Activated T-cell treated with anti-CD3 and anti-CD28 coated beads, Interleukin-2, amount 50 U/mL, for 1 hour (primary cell): ENCODE results near the gene MVD.

Experiments
- DNase-seq: peaks from one replicate; pipeline ENCODE4 v3.0.0-alpha.2; 2020

MVD gene, protein sequence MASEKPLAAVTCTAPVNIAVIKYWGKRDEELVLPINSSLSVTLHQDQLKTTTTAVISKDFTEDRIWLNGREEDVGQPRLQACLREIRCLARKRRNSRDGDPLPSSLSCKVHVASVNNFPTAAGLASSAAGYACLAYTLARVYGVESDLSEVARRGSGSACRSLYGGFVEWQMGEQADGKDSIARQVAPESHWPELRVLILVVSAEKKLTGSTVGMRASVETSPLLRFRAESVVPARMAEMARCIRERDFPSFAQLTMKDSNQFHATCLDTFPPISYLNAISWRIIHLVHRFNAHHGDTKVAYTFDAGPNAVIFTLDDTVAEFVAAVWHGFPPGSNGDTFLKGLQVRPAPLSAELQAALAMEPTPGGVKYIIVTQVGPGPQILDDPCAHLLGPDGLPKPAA

GRCh38 chr16:88662843-88663606 lies at the start of gene MVD:
MVD (minus strand) TSS chr16:88663091; CDS start chr16:88663080, 11 bp downstream.
- DNase-seq, result peak; percentile 94

GRCh38 chr16:88712362-88712979 lies 49.6 kb upstream of the MVD start:
- no peak for DNase-seq

GRCh38 chr16:88711750-88712340 lies 49.0 kb upstream of the MVD start:
- DNase-seq, result no peak

DNA sequence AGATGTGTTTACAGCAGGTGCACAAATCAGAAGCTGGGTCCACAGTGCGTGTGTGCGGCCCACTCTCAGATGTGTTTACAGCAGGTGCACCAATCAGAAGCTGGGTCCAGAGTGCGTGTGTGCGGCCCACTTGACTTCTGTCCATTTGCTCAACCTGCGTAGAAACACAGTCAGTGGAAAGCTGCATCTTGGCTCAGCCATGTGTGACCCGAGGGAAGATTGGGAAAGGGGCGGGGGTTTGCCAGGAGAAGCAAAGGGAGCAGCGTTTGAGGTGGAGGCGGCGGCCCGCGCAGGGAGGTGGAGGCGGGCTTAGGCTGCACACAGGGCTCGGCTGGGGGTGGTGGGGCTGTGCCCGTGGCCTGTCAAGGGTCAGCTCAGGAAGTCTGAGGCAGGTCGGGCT lies 47.7 kb upstream of the MVD start:
- no peak for DNase-seq

GRCh38 chr16:88706965-88707826 lies 44.3 kb upstream of the MVD start:
- no peak for DNase-seq

- DNase-seq, result peak; percentile 96
Observed at GRCh38 chr16:88706229-88706964, 43.5 kb upstream of the MVD start, which contains the start of the genes CTU2 and RNF166. CTU2 (plus strand) TSS chr16:88706503; CDS start chr16:88706531, 28 bp downstream. RNF166 (minus strand) TSS chr16:88706408; CDS start chr16:88706325, 83 bp downstream.

DNA sequence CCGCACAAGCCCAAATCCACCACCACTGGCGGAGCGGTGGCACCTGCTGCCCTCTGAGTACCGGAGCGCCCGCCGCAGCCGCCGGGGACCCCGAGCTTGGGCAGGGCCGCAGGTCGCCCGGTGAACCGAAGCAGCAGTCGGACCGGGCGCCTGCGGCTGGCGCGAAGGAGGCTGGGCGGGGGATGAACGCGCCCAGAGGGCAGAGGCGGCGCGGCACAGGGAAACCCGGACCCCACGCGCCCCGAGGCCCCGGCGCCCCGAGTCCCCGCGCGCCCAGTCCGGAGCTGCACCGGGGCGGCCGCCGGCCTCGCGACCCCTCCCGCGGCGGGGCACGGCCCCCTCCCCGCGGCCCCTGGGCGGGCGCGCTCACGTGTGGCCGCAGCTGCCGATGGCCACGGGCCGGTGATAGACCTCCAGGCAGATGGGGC lies 42.9 kb upstream of the MVD start:
- no peak for DNase-seq

- DNase-seq, result peak; percentile 63
Observed at GRCh38 chr16:88705076-88705684, 42.3 kb upstream of the MVD start.

GRCh38 chr16:88703486-88704309 lies 40.8 kb upstream of the MVD start:
- DNase-seq, result peak; percentile 74

DNA sequence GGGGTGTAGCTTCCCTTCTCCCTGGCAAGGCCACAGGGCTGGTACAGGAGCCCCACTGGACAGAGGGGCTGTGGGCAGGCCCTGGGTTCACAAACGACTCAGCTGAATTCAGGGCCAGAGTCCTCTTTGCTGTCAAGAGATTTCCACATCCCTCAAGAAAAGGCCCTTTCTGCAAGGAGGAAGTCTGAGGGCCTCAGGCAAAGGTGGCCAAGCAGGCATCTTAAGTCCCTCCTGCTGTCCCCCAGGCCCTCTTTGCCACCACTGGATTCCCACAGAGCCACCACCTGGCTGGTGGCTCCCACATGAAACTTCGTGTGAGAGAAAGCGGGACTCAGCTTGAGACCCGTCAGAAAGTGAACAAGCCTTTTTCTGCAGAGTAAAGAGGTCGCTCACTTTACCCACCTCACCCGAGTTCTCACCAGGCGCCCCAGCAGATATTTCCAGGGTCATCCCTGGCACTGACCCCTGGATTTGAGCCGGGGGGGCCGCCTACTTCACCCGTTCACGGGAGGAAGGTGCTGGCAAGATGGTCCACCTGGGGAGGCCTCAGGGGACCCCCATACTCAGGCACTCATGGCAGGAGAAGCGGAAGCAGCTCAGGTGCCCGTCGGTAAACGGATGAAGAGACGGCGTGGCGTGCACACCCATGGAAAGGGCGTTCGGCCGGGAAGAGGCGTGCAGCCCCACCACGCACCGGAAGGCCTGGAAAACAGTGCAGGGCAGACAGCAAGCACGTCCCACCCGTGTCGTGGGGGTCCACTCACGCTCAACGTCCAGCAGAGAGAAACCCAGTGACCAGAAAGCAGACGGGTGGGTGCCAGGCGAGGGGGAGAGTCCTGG lies 39.7 kb upstream of the MVD start:
- peak; percentile 42 for DNase-seq

DNA sequence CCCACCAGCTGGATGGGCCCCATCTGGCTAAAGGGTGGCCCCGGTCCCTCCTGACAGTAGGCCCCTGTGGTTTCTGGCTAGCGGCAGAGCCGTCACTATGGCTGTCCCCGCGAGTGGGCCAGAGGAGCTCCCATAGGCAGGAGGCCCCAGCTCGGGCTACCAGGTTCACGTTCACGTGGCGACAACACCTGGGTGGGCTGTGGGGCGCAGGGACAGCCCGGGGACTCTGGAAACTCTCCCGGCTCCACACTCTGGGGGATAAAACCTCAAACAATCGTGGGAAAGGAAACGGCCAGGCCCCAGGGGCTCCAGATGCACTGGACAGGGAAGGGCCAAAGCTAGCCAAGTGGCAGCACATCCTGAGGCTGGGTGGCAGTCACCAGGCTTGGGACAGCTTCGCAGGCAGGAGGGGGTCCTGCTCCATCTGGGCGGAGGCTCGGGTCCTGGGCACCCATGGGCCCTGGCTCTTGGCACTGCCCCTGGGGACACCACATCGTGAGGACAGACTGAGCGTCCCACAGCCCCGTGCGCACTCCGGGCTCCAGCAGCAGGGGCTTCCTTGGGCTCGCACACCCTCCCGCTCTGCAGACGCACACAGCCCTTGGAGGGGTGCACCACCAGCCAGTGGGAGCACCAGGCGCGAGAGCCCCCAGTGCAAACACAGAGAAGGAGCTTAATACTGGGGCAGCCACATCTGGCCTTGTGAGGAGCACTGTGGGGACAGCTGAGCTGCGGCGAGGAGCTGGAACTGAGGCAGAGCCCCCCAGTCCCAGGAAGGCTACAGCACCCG lies 38.9 kb upstream of the MVD start:
- DNase-seq, result peak; percentile 45

DNA sequence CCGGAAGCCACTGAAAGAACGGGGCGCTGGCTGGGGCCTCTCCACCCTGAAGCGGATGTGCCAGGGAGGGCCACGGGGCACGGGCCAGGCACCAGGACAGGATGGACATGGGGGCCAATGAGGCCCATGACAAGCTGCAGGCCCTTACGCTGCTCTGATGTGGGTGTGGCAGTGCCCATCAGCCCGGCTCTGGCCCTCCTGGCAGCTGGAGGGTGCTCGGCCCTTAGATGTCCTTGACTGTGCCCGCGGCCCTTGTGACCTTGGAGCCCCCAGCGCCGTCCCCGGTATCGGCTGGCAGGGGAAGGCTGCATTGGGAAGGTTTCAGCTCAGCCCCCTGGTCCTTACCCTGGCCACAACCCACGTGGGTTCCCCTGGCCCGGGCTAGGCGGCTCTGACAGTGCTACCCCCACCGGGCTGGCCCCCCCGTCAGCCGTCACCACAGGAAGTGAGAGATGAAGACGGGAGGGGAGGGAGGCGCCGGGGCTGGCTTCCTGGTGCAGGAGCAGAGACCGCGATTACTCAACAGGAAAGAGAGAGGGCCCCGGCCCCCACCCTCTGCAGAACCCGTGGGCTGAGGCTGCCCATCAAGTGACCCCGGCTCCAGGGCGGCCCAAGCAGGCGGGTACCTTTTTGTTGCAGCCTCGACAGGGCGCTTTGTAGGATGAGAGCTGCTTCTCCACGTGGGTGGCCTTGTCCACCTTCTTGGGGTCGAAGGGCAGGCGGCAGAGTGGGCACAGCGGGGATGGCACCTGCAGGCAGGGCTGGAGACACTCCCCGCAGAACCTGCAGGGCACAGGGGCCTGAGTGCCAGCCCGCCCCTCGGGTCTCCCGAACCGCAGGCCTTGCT lies 38.0 kb upstream of the MVD start:
- DNase-seq, result peak; percentile 94

DNA sequence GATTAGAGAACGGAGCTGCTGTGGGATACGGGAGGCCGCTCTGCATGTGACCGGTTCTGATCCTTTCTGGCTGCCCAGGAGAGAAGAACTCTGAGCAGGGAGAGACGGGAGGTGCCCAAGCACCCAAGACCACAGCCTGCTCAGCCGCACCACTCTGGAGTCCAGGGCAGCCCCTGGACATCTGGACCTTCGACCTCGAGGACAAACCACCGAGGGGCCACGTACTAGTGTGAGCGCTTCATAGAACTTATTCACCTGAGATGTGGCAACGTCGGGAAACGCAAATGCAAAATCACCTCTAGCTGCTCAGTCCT lies 37.4 kb upstream of the MVD start:
- DNase-seq, result no peak

- DNase-seq, result no peak
Observed at GRCh38 chr16:88699180-88699579, 36.3 kb upstream of the MVD start.

DNA sequence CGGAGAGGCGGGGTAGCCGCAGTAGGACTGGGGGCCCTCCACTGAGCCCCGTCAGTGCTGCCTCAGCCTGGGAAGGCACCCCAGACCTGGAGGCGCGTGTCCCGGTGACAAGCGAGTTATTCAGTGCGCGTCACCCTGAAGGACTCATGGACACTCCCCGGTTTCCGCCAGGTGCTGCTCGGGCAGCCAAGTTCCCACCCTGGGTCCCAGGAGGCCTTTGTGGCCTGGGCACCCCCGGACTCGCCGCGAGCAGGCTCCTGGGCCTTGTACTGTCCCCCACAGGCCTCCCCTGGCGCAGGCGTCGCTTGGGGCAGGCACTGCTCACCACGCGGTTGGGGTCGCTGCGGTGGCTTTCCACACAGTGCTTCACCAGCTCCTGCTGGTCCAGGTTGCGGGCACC lies 35.8 kb upstream of the MVD start:
- no peak for DNase-seq

- DNase-seq, result peak; percentile 46
Observed at GRCh38 chr16:88697831-88698615, 35.1 kb upstream of the MVD start.
